Stomach smooth muscle (tissue), 2 donors: Measurements from ENCODE around the gene PDE9A.
A peak's percentile ranks its signal among the peaks of the same experiment; 100 is the strongest.

Source experiments
- H3K27ac ChIP-seq: one replicate; pipeline ENCODE4 v1.7.0; 2013; ENCODE audit warnings: mild to moderate bottlenecking, low read length, inconsistent platforms
- H3K27me3 ChIP-seq, 2 donors: one replicate each; pipeline ENCODE4 v1.7.0; 2013; ENCODE audit warnings: low read length in 2 of 2; ENCODE audit not compliant: insufficient read depth in 2 of 2, control insufficient read depth in 1 of 2
- H3K36me3 ChIP-seq, 2 donors: one replicate each; pipeline ENCODE4 v1.7.0; 2013; ENCODE audit warnings: low read length in 2 of 2; ENCODE audit not compliant: control insufficient read depth in 2 of 2, insufficient read depth in 2 of 2
- H3K4me1 ChIP-seq: one replicate; pipeline ENCODE4 v1.7.0; 2013; ENCODE audit warnings: low read length; ENCODE audit not compliant: control insufficient read depth, insufficient read depth
- H3K4me3 ChIP-seq, 2 donors: one replicate each; pipeline ENCODE4 v1.7.0; 2013; ENCODE audit warnings: low read length in 2 of 2
- H3K9ac ChIP-seq, 2 donors: one replicate each; pipeline ENCODE4 v1.7.0; 2013; ENCODE audit warnings: low read length in 2 of 2, mild to moderate bottlenecking in 1 of 2
- H3K9me3 ChIP-seq, 2 donors: one replicate each; pipeline ENCODE4 v1.7.0; 2013; ENCODE audit warnings: low read length in 2 of 2; ENCODE audit not compliant: control insufficient read depth in 2 of 2
- donor health status: healthy.
- donor health status: Pancreatic carcinoma.

The PDE9A gene

DNA sequence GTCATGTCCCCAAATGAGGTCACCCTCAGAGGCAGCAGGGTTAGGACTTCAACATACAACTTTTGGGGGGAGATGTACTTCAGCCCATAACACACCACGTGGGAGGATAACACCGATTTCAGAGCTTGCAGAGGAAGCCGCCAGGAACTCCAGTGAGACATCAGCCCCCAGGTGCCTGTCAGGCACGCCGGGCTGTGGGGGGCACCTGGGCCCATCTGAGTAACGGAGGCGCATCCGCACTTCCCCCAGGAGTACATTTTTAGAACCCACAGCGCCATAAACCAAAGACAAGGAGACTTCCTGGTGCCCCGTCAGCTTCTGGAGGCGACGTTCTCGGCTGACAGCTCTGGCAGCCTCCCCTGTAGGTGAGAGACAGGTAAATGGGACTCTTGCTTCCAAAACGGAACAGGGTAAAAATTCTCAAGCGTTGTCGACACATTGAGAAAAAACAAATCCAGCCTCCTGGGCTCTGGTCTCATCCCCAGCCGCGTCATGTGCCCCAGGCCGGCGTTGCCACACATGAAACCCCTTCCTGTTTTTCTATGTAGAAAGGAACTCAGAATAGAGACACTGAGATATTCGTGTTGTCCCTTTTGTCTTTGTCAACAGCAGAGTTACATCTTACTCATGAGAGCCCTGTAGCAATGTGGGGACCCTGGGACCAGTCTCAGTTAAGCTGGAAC lies 93.3 kb downstream of the PDE9A start:
- no peaks in the 10 kb centered on the region for H3K27me3 ChIP-seq
- H3K4me3 ChIP-seq = no peak overlapping the region
- peak overlapping the region; percentile 93 for H3K27ac ChIP-seq
- peaks cover 0 to 3% of the 10 kb centered on the region in 2 donors for H3K36me3 ChIP-seq
- H3K4me1 ChIP-seq = peaks cover 50% of the 10 kb centered on the region
- peak overlapping the region; percentile 13 to 71 for H3K9ac ChIP-seq
- no peaks in the 10 kb centered on the region for H3K9me3 ChIP-seq

DNA sequence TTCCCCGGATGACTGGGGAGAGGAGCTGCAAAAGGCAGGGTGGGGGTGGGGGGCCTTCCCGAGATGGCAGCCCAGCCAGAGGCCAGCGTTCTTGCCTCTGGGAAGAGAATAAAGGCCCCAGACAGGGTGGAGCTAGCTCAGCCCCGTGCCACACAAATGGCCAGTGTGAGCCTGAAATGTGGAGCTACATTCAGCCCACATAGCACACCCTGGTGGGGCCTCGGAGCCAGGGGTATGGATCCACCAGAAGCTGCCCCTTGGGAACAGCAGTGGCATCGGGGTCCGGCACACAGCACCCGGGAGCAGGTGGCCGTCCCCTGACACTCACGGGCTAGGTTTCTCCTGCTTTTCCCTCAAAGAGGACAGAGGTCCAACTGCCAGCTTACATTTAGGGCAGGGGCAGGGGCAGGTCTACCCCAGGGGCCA lies 93.9 kb downstream of the PDE9A start:
- Histone ChIP-seq H3K27ac (peak overlapping the region; percentile 93), H3K9ac (peak overlapping the region; percentile 13 to 71), H3K4me1 (peaks cover 49% of the 10 kb centered on the region), H3K27me3 (no peaks in the 10 kb centered on the region), H3K9me3 (no peaks in the 10 kb centered on the region), H3K4me3 (peak overlapping the region in 1 of 2 donors; percentile 29), H3K36me3 (peaks cover 0 to 3% of the 10 kb centered on the region in 2 donors)

DNA sequence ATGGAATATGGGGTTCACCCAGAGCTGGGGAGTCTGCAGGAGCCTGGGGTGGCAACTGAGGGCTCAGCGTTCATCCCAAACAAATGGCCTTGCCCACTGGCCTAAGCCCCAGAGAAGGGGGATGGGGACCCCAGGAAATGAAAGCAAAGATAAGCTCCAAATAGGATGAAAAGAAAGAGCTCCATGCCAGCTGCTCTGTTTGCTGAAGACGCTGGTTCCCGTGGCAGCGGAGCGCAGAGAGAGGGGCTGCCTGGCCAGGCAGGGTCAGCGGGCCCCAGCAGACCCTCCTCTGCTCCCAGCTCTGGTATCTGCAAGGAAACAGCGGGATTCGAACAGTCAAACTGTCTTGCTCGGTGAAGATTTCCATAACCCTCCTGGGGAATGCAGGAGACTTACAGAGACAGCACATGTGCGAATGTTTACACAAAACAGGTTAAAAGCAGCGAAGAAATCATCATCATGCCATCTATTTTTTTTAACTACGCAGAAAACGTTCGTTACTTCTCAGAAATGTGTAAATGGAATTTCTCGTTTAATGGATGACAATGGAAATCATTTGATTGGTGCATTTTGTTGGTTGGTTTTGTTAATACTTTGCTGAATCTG lies 94.4 kb downstream of the PDE9A start:
- Histone ChIP-seq H3K4me1 (peaks cover 49% of the 10 kb centered on the region), H3K27ac (peak overlapping the region; percentile 93), H3K36me3 (peaks cover 0 to 3% of the 10 kb centered on the region in 2 donors), H3K9me3 (no peaks in the 10 kb centered on the region), H3K27me3 (no peaks in the 10 kb centered on the region), H3K4me3 (peak overlapping the region in 1 of 2 donors; percentile 29), H3K9ac (peak overlapping the region; percentile 48 to 71)

DNA sequence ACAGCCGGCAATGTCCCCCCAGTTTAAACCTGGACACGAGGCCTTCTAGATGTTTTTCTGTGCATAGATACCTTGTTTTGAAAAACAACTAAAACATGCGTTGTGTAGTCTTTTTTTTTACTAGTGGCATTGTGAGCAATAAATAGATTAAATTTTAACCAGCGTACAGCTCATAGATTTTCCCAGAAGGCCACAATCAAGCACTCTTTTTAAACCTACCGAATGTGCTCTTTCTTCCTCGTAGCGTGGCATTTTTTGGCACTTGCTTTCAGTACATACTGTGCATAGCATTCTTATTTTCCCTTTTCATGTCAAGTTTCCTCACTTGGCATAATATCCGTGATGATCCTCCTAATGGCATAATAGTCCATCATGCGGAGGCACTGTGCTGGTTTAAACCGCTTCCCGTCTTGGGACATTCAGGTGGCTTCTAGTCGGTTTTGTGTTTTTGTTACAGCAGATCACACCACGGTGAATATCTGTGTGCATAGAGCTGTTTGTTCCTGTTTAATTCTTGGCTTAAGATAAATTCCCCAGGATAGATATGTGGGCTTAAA lies 95.3 kb downstream of the PDE9A start:
- no peaks in the 10 kb centered on the region for H3K9me3 ChIP-seq
- H3K4me1 ChIP-seq = peaks cover 42% of the 10 kb centered on the region
- no peak overlapping the region for H3K4me3 ChIP-seq
- peak overlapping the region; percentile 48 to 71 for H3K9ac ChIP-seq
- H3K36me3 ChIP-seq = peaks cover 2 to 3% of the 10 kb centered on the region in 2 donors
- H3K27ac ChIP-seq = peak overlapping the region; percentile 93
- H3K27me3 ChIP-seq = no peaks in the 10 kb centered on the region

DNA sequence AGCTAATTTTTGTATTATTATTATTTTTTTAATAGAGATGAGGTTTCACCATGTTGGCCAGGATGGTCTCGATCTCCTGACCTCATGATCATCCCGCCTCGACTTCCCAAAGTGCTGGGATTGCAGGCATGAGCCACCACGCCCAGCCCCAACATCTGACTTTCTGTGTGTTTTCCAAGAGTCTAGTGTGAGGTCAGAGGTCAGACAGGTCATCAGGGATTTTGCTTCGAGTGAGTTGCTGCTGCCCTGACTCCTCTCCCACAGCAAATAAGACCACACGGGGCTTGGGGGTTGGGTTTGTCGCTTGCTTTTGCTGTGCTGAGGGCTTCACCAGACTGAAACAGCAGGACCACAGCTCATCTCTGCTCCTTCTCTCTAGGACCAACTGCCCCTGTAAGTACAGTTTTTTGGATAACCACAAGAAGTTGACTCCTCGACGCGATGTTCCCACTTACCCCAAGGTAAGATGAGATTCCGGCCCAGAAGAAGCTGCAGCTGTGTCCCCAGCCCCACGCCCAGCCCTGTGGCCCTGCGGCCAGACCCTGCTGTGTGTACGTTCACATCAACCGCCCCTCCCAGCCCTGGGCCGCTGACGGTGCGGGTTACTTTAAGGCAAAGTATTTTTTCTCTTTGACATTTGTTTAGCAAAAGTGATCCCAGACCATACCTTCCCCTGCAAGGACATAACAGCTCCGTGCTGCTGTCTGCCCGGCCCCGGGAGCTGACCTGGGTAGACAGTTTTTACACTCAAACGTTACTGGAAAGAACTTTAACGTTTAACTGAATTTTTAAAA lies 97.5 kb downstream of the PDE9A start:
- peak overlapping the region; percentile 50 to 55 for H3K9ac ChIP-seq
- H3K9me3 ChIP-seq = no peaks in the 10 kb centered on the region
- H3K36me3 ChIP-seq = peaks cover 5 to 11% of the 10 kb centered on the region in 2 donors
- peaks cover 35% of the 10 kb centered on the region for H3K4me1 ChIP-seq
- H3K27ac ChIP-seq = peak overlapping the region; percentile 90
- H3K27me3 ChIP-seq = no peaks in the 10 kb centered on the region
- H3K4me3 ChIP-seq = peak overlapping the region in 1 of 2 donors; percentile 40

DNA sequence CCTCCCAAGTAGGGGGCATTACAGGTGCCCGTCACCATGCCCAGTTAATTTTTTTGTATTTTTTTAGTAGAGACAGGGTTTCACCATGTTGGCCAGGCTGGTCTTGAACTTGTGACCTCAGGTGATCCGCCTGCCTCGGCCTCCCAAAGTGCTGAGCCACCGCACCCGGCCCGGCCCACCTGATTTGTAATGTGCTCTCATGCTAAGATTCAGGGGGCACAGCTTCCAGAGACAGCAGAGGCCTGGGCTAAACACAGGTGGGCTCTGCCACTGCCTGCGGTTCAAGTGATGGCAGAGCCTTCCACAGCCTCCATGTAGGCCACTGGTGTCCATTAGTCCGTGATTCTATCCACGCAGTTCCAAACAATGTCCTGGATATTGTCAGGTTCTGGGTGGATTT lies 98.4 kb downstream of the PDE9A start:
- peaks cover 32% of the 10 kb centered on the region for H3K4me1 ChIP-seq
- no peaks in the 10 kb centered on the region for H3K9me3 ChIP-seq
- peak overlapping the region; percentile 90 for H3K27ac ChIP-seq
- H3K27me3 ChIP-seq = no peaks in the 10 kb centered on the region
- H3K9ac ChIP-seq = peak overlapping the region in 1 of 2 donors; percentile 50
- peaks cover 5 to 9% of the 10 kb centered on the region in 2 donors for H3K36me3 ChIP-seq
- no peak overlapping the region for H3K4me3 ChIP-seq

DNA sequence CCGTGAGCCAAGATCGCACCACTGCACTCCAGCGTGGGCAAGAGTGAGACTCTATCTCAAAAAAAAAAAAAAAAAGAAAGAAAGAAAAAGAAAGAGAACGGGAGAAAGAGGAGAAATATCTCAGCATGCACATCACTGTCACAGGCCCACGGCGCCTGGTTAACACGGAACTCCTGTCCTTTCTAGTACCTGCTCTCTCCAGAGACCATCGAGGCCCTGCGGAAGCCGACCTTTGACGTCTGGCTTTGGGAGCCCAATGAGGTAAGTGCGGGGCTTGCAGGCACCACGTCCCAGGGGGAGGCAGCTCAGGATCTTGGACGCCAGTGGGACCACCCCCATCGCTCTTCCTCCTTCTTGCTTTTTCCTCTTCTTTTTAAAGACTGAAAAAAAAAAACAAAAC lies 100.4 kb downstream of the PDE9A start:
- Histone ChIP-seq H3K4me3 (no peak overlapping the region), H3K9me3 (no peaks in the 10 kb centered on the region), H3K9ac (no peak overlapping the region), H3K27me3 (no peaks in the 10 kb centered on the region), H3K27ac (no peak overlapping the region), H3K36me3 (peaks cover 9% of the 10 kb centered on the region in 2 donors), H3K4me1 (peaks cover 21% of the 10 kb centered on the region)

DNA sequence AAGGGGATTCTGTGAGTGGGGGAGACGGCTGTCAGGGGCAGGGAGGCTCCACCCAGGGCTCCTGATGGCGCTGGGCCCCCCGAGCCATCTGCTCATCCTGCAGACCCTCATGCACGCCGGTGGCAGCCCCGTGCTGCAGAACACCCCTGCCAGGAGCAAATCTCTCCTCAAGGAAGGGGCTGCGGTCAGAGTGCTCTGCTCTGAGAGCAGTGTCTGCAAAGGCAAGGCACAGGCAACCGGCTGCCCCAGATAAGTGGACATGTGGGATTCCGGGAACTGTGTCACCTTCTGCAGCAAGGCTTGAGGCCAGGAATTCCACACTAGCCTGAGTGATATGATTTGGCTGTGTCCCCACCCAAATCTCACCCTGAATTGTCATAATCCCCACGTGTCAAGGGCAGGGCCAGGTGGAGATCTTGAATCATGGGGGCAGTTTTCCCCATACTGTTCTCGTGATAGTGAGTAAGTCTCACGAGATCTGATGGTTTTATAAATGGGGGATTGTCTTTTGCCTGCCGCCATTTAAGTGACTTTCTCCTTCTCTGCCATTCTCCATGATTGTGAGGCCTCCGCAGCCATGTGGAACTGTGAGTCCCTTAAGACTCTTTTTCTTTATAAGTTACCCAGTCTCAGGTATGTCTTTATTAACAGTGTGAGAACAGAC lies 101.0 kb downstream of the PDE9A start:
- no peaks in the 10 kb centered on the region for H3K9me3 ChIP-seq
- no peak overlapping the region for H3K4me3 ChIP-seq
- H3K36me3 ChIP-seq = peaks cover 9 to 12% of the 10 kb centered on the region in 2 donors
- peaks cover 16% of the 10 kb centered on the region for H3K4me1 ChIP-seq
- H3K9ac ChIP-seq = no peak overlapping the region
- no peak overlapping the region for H3K27ac ChIP-seq
- no peaks in the 10 kb centered on the region for H3K27me3 ChIP-seq

DNA sequence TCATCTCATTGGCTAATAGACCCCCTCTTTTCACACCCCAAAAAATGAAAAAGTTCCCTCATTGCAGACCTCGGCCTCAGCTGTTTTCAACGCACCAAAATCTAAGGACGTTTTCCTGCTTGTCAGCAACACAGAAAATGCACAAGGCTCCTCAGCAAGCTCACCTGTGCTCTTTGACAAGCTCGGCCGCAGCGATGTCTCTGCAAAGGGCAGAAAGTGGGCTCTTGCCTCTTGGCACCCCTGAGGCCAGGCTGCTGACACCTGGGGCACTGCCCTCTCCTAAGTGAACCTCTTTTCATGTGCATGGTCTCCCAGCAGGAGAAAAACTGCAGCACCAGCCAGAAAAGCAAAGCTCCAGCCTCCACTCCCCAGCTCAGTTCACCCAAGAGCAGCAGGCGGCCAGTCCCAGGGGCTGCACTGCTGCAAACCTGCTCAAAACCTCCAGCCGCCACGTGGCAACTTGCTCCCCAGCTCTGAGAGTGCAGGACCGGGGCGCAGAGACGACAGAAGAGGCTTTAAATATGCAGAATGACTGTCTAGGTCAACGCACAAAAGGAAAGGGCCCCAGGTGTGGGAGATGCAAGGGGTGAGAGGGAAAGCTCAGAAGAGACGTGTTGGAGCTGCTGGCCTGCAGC lies 101.7 kb downstream of the PDE9A start:
- no peak overlapping the region for H3K27ac ChIP-seq
- H3K4me3 ChIP-seq = no peak overlapping the region
- H3K27me3 ChIP-seq = no peaks in the 10 kb centered on the region
- peaks cover 12% of the 10 kb centered on the region for H3K4me1 ChIP-seq
- H3K36me3 ChIP-seq = peaks cover 9 to 12% of the 10 kb centered on the region in 2 donors
- no peak overlapping the region for H3K9ac ChIP-seq
- H3K9me3 ChIP-seq = no peaks in the 10 kb centered on the region
